Upper lobe of left lung (tissue), 6 donors: ENCODE data around the gene TGFB1. TPM values are rescaled to one million over a fixed set of nuclear protein-coding genes. Genes with fewer than 3 reads are reported as not detected.
"Not testable (repeated sequence)": the region's sequence is repeated elsewhere in the genome, so short reads cannot be mapped to it uniquely, and the experiment has no call there.

Experiments
- ATAC-seq, 2 donors: fragments of 200-7000 bp; cut with Tn5 transposase; one replicate each; pipeline ENCODE4 v1.9.1; 2022; ENCODE audit warnings: mild to moderate bottlenecking in 2 of 2, moderate library complexity in 2 of 2; ENCODE audit not compliant: low FRiP score in 2 of 2
- DNase-seq, 2 donors: peaks; one replicate each; pipeline ENCODE4 v3.0.0-alpha.2; 2019 to 2020
- H3K27ac ChIP-seq, 4 donors: fragments of 200-600 bp; sonication (generic); one replicate each; pipeline ENCODE4 v1.5.1; 2016 to 2019
- H3K27me3 ChIP-seq, 4 donors: fragments of 200-600 bp; sonication (generic); one replicate each; pipeline ENCODE4 v1.5.1; 2017 to 2019
- H3K36me3 ChIP-seq, 4 donors: fragments of 200-600 bp; sonication (generic); one replicate each; pipeline ENCODE4 v1.5.1; 2016 to 2019
- H3K4me1 ChIP-seq, 4 donors: fragments of 200-600 bp; sonication (generic); one replicate each; pipeline ENCODE4 v1.5.1; 2018 to 2019
- H3K4me3 ChIP-seq, 4 donors: fragments of 200-600 bp; sonication (generic); one replicate each; pipeline ENCODE4 v1.5.1; 2017 to 2019; ENCODE audit warnings: mild to moderate bottlenecking in 2 of 4, moderate library complexity in 1 of 4
- H3K9me3 ChIP-seq, 4 donors: fragments of 200-600 bp; sonication (generic); one replicate each; pipeline ENCODE4 v1.5.1; 2018 to 2019
- CTCF ChIP-seq, 6 experiments: fragments of 450-650 bp in 4 of 6; fragments of 200-600 bp in 2 of 6; sonication (generic) in 2 of 6; IDR thresholded peaks; one replicate each; pipeline ENCODE4 v1.5.1; 2016 to 2019; ENCODE audit warnings: antibody characterized with exemption in 6 of 6
- EP300 ChIP-seq, 4 donors: sonication (generic); formaldehyde crosslinking; IDR thresholded peaks; one replicate each; pipeline ENCODE4 v1.5.1; 2017; ENCODE audit warnings: antibody characterized with exemption in 4 of 4, control low read depth in 2 of 4
- POLR2A ChIP-seq, 4 donors: fragments of 450-650 bp; IDR thresholded peaks; one replicate each; pipeline ENCODE4 v1.5.1; 2016 to 2017; ENCODE audit warnings: antibody characterized with exemption in 4 of 4, mild to moderate bottlenecking in 2 of 4
- POLR2AphosphoS5 ChIP-seq, 2 donors: sonication (generic); formaldehyde crosslinking; IDR thresholded peaks; one replicate each; pipeline ENCODE4 v1.5.1; 2017; ENCODE audit warnings: antibody characterized with exemption in 2 of 2
- WGBS, 2 donors: methylation state at CpG; one replicate each; pipeline ENCODE4 v1.1.5; 2017 to 2018; 5-methylcytosine and 5-hydroxymethylcytosine counted together
- total RNA-seq, 6 donors: library from RNA; depleted of rRNA in 4 of 6; stranded (reverse); fragments of >200 nt in 4 of 6; gene quantifications; one replicate each; pipeline versions ENCODE4 v1.1.0 to v1.2.1, GENCODE V29; 2016 to 2021
- donor health status: DM: no; HTN: no; CAD: no; lungs with moderate emphysema.
- donor health status: DM: no; HTN: yes; CAD: no; lungs with severe emphysema.

Gene TGFB1
- total RNA-seq, 6 donors from 2014 or later = 28.5 to 138 (median 76.8) TPM

GRCh38 chr19:41392775-41393174 lies 39.1 kb upstream of the TGFB1 start:
- Histone ChIP-seq H3K27me3 (no peaks in the 10 kb centered on the region), H3K9me3 (no peaks in the 10 kb centered on the region), H3K4me3 (no peak overlapping the region), H3K4me1 (peaks cover 0 to 14% (median 11%) of the 10 kb centered on the region in 4 donors), H3K27ac (no peak overlapping the region), H3K36me3 (peaks cover 0 to 37% (median 28%) of the 10 kb centered on the region in 4 donors)
- WGBS, 2 donors = 83 to 85% methylated on average over 8 to 12 of the region's 12 CpGs
- peak in 1 of 2 donors; percentile 47 for DNase-seq
- TF ChIP-seq POLR2A (IDR thresholded peaks at IDR 0.05) = no peak
- TF ChIP-seq CTCF (IDR thresholded peaks at IDR 0.05) = no peak
- ATAC-seq = no peak

- peaks cover 0 to 8% (median 7%) of the 10 kb centered on the region in 4 donors for H3K4me1 ChIP-seq
- peaks cover 0 to 41% (median 28%) of the 10 kb centered on the region in 4 donors for H3K36me3 ChIP-seq
- H3K4me3 ChIP-seq = no peak overlapping the region
- no peak for TF ChIP-seq POLR2A (IDR thresholded peaks at IDR 0.05)
- 20 to 88% methylated on average over 2 to 11 of the region's 11 CpGs for WGBS, 2 donors
- no peak overlapping the region for H3K27ac ChIP-seq
- ATAC-seq = no peak
- H3K27me3 ChIP-seq = no peaks in the 10 kb centered on the region
- no peaks in the 10 kb centered on the region for H3K9me3 ChIP-seq
- peak in 1 of 2 donors; percentile 34 for DNase-seq
These were observed 37.9 kb upstream of the TGFB1 start for GRCh38 chr19:41391618-41392017.

GRCh38 chr19:41386442-41386841 lies 32.7 kb upstream of the TGFB1 start:
- ATAC-seq = peak in 1 of 2 donors; percentile 61
- H3K4me1 ChIP-seq = no peaks in the 10 kb centered on the region
- no peak overlapping the region for H3K4me3 ChIP-seq
- TF ChIP-seq POLR2AphosphoS5 (IDR thresholded peaks at IDR 0.05) = no peak
- TF ChIP-seq EP300 (IDR thresholded peaks at IDR 0.05) = no peak
- no peak for TF ChIP-seq POLR2A (IDR thresholded peaks at IDR 0.05)
- TF ChIP-seq CTCF (IDR thresholded peaks at IDR 0.05) = no peak
- peaks cover 0 to 61% (median 37%) of the 10 kb centered on the region in 4 donors for H3K36me3 ChIP-seq
- no peaks in the 10 kb centered on the region for H3K9me3 ChIP-seq
- no peak overlapping the region for H3K27ac ChIP-seq
- H3K27me3 ChIP-seq = no peaks in the 10 kb centered on the region
- WGBS, 2 donors = 92% methylated on average over 13 of the region's 13 CpGs; no CpG with 5 or more reads in 1 of the 2 donors
- DNase-seq = peak in 1 of 2 donors; percentile 73

- Histone ChIP-seq H3K27me3 (no peaks in the 10 kb centered on the region), H3K9me3 (no peaks in the 10 kb centered on the region), H3K4me1 (peaks cover 0 to 4% (median 0%) of the 10 kb centered on the region in 4 donors), H3K27ac (no peak overlapping the region), H3K4me3 (no peak overlapping the region), H3K36me3 (peaks cover 0 to 42% (median 19%) of the 10 kb centered on the region in 4 donors)
- WGBS, 2 donors = 87 to 92% methylated on average over 2 to 5 of the region's 5 CpGs
- DNase-seq (no peak), ATAC-seq (no peak)
- TF ChIP-seq CTCF (IDR thresholded peaks at IDR 0.05) (no peak), POLR2A (IDR thresholded peaks at IDR 0.05) (no peak), EP300 (IDR thresholded peaks at IDR 0.05) (no peak), POLR2AphosphoS5 (IDR thresholded peaks at IDR 0.05) (no peak)
These were observed 30.6 kb upstream of the TGFB1 start for GRCh38 chr19:41384351-41384750.

- 94 to 95% methylated on average over 8 of the region's 8 CpGs for WGBS, 2 donors
- not testable (repeated sequence) for H3K27me3 ChIP-seq, ATAC-seq, H3K4me3 ChIP-seq, H3K9me3 ChIP-seq, H3K27ac ChIP-seq, DNase-seq
- peaks cover 0 to 26% (median 15%) of the 10 kb centered on the region in 4 donors for H3K36me3 ChIP-seq
- H3K4me1 ChIP-seq = peaks cover 4 to 14% (median 9%) of the 10 kb centered on the region in 4 donors
These were observed 27.8 kb upstream of the TGFB1 start for GRCh38 chr19:41381536-41381935.

- TF ChIP-seq EP300 (IDR thresholded peaks at IDR 0.05) (no peak), CTCF (IDR thresholded peaks at IDR 0.05) (peak in 1 of 6 experiments; percentile 24), POLR2A (IDR thresholded peaks at IDR 0.05) (no peak)
- H3K4me1 ChIP-seq = peaks cover 22 to 36% (median 27%) of the 10 kb centered on the region in 4 donors
- no peak overlapping the region for H3K4me3 ChIP-seq
- ATAC-seq (no peak), DNase-seq (no peak)
- no peaks in the 10 kb centered on the region for H3K27me3 ChIP-seq
- peaks cover 0 to 10% (median 3%) of the 10 kb centered on the region in 4 donors for H3K36me3 ChIP-seq
- peak overlapping the region in 2 of 4 donors; percentile 35 to 36 for H3K27ac ChIP-seq
- H3K9me3 ChIP-seq = no peaks in the 10 kb centered on the region
- WGBS, 2 donors = 50 to 59% methylated on average over 9 of the region's 9 CpGs
These were observed 24.4 kb upstream of the TGFB1 start for GRCh38 chr19:41377977-41378709.
